PFSK-1 (cell line): ENCODE data around the gene ADAM10.

Experiments
- FOXP2 ChIP-seq: optimal IDR thresholded peaks from 2 replicates; pipeline ENCODE3; 2011; ENCODE audit warnings: borderline replicate concordance, control low read depth, inconsistent platforms; ENCODE audit not compliant: insufficient read depth; ENCODE audit errors: extremely low read length, extremely low read depth
- POLR2AphosphoS5 ChIP-seq: IDR thresholded peaks from 2 replicates; pipeline ENCODE4 v1.6.1; 2012; ENCODE audit warnings: low read depth, mild to moderate bottlenecking, control low read depth, low read length, moderate library complexity
- TAF1 ChIP-seq: IDR thresholded peaks from 2 replicates; pipeline ENCODE4 v1.6.1; 2012; ENCODE audit warnings: low read length, control low read depth, borderline replicate concordance; ENCODE audit not compliant: insufficient read depth
- TF ChIP-seq, protein P1 (sequence below), 2 experiments: IDR thresholded peaks; 2 replicates each; pipeline versions ENCODE4 v1.6.1 to v1.8.0; 2011 to 2012; ENCODE audit warnings: low read depth in 2 of 2, low read length in 2 of 2, control low read depth in 1 of 2, inconsistent platforms in 1 of 2, mild to moderate bottlenecking in 1 of 2, moderate library complexity in 1 of 2; ENCODE audit not compliant: insufficient read depth in 1 of 2

DNA sequence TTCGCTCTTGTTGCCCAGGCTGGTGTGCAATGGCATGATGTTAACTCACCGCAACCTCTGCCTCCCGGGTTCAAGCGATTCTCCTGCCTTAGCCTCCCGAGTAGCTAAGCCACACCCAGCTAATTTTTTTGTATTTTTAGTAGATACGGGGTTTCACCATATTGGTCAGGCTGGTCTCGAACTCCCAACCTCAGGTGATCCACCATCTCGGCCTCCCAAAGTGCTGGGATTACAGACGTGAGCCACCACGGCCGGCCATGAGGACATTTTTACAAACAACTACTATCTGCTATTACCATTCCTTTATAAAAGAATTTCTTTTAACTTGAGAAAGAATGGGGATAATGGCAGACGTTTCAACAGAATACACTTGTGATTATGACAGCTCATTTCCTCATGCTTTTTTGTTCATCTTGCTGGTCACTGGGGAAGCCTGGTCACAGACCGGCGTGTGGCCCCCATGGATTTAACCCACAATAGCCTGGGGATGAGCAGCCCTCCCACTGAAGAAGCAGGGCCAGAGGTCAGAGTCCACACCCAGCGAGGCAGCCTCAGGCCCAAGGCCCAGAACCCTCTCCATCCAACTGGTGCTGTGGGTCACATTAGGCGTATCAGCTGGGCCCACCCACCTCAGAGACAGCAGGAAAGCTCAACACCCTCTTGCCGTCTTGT is 205.7 kb downstream of the ADAM10 start:
- TF ChIP-seq, protein P1, sequence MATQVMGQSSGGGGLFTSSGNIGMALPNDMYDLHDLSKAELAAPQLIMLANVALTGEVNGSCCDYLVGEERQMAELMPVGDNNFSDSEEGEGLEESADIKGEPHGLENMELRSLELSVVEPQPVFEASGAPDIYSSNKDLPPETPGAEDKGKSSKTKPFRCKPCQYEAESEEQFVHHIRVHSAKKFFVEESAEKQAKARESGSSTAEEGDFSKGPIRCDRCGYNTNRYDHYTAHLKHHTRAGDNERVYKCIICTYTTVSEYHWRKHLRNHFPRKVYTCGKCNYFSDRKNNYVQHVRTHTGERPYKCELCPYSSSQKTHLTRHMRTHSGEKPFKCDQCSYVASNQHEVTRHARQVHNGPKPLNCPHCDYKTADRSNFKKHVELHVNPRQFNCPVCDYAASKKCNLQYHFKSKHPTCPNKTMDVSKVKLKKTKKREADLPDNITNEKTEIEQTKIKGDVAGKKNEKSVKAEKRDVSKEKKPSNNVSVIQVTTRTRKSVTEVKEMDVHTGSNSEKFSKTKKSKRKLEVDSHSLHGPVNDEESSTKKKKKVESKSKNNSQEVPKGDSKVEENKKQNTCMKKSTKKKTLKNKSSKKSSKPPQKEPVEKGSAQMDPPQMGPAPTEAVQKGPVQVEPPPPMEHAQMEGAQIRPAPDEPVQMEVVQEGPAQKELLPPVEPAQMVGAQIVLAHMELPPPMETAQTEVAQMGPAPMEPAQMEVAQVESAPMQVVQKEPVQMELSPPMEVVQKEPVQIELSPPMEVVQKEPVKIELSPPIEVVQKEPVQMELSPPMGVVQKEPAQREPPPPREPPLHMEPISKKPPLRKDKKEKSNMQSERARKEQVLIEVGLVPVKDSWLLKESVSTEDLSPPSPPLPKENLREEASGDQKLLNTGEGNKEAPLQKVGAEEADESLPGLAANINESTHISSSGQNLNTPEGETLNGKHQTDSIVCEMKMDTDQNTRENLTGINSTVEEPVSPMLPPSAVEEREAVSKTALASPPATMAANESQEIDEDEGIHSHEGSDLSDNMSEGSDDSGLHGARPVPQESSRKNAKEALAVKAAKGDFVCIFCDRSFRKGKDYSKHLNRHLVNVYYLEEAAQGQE (IDR thresholded peaks at IDR 0.05; ENCODE audit: insufficient read depth in 1 of 2, low read depth in 2 of 2, low read length in 2 of 2) = no peak
- TF ChIP-seq POLR2AphosphoS5 = no peak
- no peak for TF ChIP-seq TAF1
- TF ChIP-seq FOXP2 = no peak
